ENCODE data around the gene FANCM.

The FANCM gene

DNA sequence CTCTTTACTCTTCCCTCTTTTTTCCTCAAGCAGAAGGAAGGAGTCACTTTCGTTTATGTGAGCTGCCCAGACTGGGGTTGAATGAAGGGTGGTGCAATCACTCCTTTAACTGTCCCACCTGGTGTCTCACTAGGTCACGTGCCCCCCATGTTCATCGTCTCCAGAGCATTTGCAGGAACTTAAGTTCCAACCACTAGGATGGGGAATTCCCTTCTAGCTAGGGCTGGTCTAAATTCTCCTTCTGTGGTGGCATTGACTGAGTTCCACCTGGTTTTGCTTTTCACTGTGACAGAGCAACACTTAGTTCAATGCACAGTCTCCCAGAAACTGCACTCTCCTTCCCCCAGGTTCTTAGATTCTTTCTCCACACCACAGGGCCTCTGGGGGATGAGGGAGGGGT lies 9.5 kb downstream of the FANCM start:
- Histone ChIP-seq H4K20me1 (ENCODE audit: control insufficient read depth, insufficient read depth, low read depth, low read length) (no peaks in the 10 kb centered on the region), H3K79me2 (ENCODE audit: control insufficient read depth, low read length) (peaks cover 55% of the 10 kb centered on the region)

GRCh38 chr14:45149602-45150001 lies 13.9 kb downstream of the FANCM start:
- no peaks in the 10 kb centered on the region for H3K9me2 ChIP-seq (replicated peaks; ENCODE audit: control insufficient read depth, low read length)
- TF ChIP-seq EZH2phosphoT487 (IDR thresholded peaks at IDR 0.05; ENCODE audit: borderline replicate concordance, low read length): no peak
- TF ChIP-seq CTCF (IDR thresholded peaks at IDR 0.05; ENCODE audit: low read depth, low read length, poor library complexity, severe bottlenecking): no peak
- H3K4me1 ChIP-seq (ENCODE audit: control insufficient read depth, low read length): no peaks in the 10 kb centered on the region
- H3K4me2 ChIP-seq (ENCODE audit: low read length): no peak overlapping the region
- no peaks in the 10 kb centered on the region for H4K20me1 ChIP-seq (ENCODE audit: control insufficient read depth, insufficient read depth, low read depth, low read length)
- peaks cover 21% of the 10 kb centered on the region for H3K79me2 ChIP-seq (ENCODE audit: control insufficient read depth, low read length)
- peaks cover 27% of the 10 kb centered on the region for H3K36me3 ChIP-seq (ENCODE audit: control insufficient read depth, low read length)
- H3K4me3 ChIP-seq (ENCODE audit: low read length): no peak overlapping the region
- no peak overlapping the region for H3K27ac ChIP-seq (ENCODE audit: low read depth, low read length)
- H3K27me3 ChIP-seq (ENCODE audit: control insufficient read depth, low read length): no peaks in the 10 kb centered on the region
- no peaks in the 10 kb centered on the region for H3K9me3 ChIP-seq (ENCODE audit: control insufficient read depth, insufficient read depth, low read length)
- no peaks in the 10 kb centered on the region for H3F3A ChIP-seq (ENCODE audit: control insufficient read depth, insufficient read depth)

More for the DNA sequence above, 9.5 kb downstream of the FANCM start:
- Histone ChIP-seq H3K9me2 (replicated peaks; ENCODE audit: control insufficient read depth, low read length) (no peaks in the 10 kb centered on the region), H3K27ac (ENCODE audit: low read depth, low read length) (no peak overlapping the region), H3F3A (ENCODE audit: control insufficient read depth, insufficient read depth) (no peaks in the 10 kb centered on the region), H3K4me2 (ENCODE audit: low read length) (no peak overlapping the region), H3K9me3 (ENCODE audit: control insufficient read depth, insufficient read depth, low read length) (no peaks in the 10 kb centered on the region), H3K36me3 (ENCODE audit: control insufficient read depth, low read length) (peaks cover 26% of the 10 kb centered on the region), H3K4me1 (ENCODE audit: control insufficient read depth, low read length) (0 out of 2 replicates have a peak, but pooled peaks cover 2% of the 10 kb centered on the region), H3K4me3 (ENCODE audit: low read length) (no peak overlapping the region), H3K27me3 (ENCODE audit: control insufficient read depth, low read length) (no peaks in the 10 kb centered on the region)
- no peak for TF ChIP-seq CTCF (IDR thresholded peaks at IDR 0.05; ENCODE audit: low read depth, low read length, poor library complexity, severe bottlenecking)
- TF ChIP-seq EZH2phosphoT487 (IDR thresholded peaks at IDR 0.05; ENCODE audit: borderline replicate concordance, low read length): no peak

- no peak overlapping the region for H3K4me3 ChIP-seq (ENCODE audit: low read length)
- H3K4me2 ChIP-seq (ENCODE audit: low read length): no peak overlapping the region
- no peaks in the 10 kb centered on the region for H3F3A ChIP-seq (ENCODE audit: control insufficient read depth, insufficient read depth)
- peaks cover 19% of the 10 kb centered on the region for H3K36me3 ChIP-seq (ENCODE audit: control insufficient read depth, low read length)
- no peaks in the 10 kb centered on the region for H3K4me1 ChIP-seq (ENCODE audit: control insufficient read depth, low read length)
- H4K20me1 ChIP-seq (ENCODE audit: control insufficient read depth, insufficient read depth, low read depth, low read length): no peaks in the 10 kb centered on the region
- no peaks in the 10 kb centered on the region for H3K27me3 ChIP-seq (ENCODE audit: control insufficient read depth, low read length)
- H3K9me2 ChIP-seq (replicated peaks; ENCODE audit: control insufficient read depth, low read length): no peaks in the 10 kb centered on the region
- TF ChIP-seq EZH2phosphoT487 (IDR thresholded peaks at IDR 0.05; ENCODE audit: borderline replicate concordance, low read length) (no peak), CTCF (IDR thresholded peaks at IDR 0.05; ENCODE audit: low read depth, low read length, poor library complexity, severe bottlenecking) (no peak)
- no peak overlapping the region for H3K27ac ChIP-seq (ENCODE audit: low read depth, low read length)
- H3K9me3 ChIP-seq (ENCODE audit: control insufficient read depth, insufficient read depth, low read length): no peaks in the 10 kb centered on the region
- peaks cover 12% of the 10 kb centered on the region for H3K79me2 ChIP-seq (ENCODE audit: control insufficient read depth, low read length)
Observed at GRCh38 chr14:45150386-45150890, 14.7 kb downstream of the FANCM start.

All from DOHH2 (cell line).